Gastrocnemius medialis (tissue), 4 donors: ENCODE results near the gene AMIGO3.

Experiments
- POLR2A ChIP-seq, 2 donors: fragments of 450-650 bp; IDR thresholded peaks; one replicate each; pipeline ENCODE4 v1.6.1; 2017; ENCODE audit warnings: antibody characterized with exemption in 2 of 2, mild to moderate bottlenecking in 2 of 2, moderate library complexity in 2 of 2
- TF ChIP-seq, protein P1 (sequence below), 5 experiments: fragments of 450-650 bp in 3 of 5; fragments of 200-600 bp in 2 of 5; sonication (generic) in 2 of 5; IDR thresholded peaks in 4 of 5; conservative IDR thresholded peaks in 1 of 5; 1 replicate in 4 of 5; 2 replicates in 1 of 5; pipeline ENCODE4 v1.5.1; 2016 to 2019; ENCODE audit warnings: antibody characterized with exemption in 5 of 5, mild to moderate bottlenecking in 3 of 5, moderate library complexity in 3 of 5

DNA sequence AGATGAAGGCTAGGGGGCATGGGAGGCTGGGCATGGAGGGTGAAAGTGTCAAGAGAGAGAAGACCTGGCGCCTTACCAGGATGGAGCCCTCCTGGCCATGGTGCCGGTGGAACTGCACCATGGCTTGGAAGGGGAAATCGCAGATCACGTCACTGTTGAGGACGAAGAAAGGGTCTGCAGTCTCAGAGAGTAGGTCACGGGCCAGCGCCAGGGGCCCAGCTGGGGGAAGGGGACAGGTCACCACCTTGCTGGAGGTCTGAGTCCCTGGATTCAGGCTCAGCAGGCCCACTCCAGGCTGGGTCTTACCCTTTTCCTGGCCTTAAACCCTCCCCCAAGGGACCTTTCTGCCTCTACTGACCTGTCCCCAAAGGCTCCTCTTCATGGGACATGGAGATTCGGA, 3.4 kb upstream of the AMIGO3 start:
- TF ChIP-seq, protein P1, sequence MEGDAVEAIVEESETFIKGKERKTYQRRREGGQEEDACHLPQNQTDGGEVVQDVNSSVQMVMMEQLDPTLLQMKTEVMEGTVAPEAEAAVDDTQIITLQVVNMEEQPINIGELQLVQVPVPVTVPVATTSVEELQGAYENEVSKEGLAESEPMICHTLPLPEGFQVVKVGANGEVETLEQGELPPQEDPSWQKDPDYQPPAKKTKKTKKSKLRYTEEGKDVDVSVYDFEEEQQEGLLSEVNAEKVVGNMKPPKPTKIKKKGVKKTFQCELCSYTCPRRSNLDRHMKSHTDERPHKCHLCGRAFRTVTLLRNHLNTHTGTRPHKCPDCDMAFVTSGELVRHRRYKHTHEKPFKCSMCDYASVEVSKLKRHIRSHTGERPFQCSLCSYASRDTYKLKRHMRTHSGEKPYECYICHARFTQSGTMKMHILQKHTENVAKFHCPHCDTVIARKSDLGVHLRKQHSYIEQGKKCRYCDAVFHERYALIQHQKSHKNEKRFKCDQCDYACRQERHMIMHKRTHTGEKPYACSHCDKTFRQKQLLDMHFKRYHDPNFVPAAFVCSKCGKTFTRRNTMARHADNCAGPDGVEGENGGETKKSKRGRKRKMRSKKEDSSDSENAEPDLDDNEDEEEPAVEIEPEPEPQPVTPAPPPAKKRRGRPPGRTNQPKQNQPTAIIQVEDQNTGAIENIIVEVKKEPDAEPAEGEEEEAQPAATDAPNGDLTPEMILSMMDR (IDR thresholded peaks at IDR 0.05 in 4 of 5, conservative IDR thresholded peaks at IDR 0.05 in 1 of 5) = no peak
- TF ChIP-seq POLR2A (IDR thresholded peaks at IDR 0.05) = no peak
